Measurements from ENCODE around the gene GMCL2.

The GMCL2 gene

DNA sequence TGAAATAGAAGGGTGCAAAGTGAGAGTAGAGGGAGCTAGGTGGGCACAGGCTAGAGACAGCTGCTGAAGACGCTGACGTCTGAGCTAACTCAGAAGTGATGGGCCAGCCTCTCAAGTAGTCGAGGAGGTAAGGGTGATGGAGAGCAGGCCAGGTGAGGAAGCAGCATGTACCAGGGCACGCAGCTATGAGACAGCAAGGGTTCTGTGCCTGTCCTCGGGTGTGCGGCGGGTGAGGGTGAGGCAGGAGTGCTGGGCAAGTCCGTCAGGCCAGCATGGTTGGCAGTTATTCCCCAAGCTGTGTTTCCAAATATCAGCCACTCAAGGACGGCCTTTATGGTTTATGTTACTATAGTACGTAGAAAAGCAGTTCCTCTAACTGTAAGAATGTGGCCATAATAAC lies 50.2 kb downstream of the GMCL2 start:
- ATAC-seq = no peak

Data from activated CD4-positive, CD25-positive, alpha-beta regulatory T cell treated with anti-CD3 and anti-CD28 coated beads, Interleukin-2, amount 50 U/mL, for 24 hours (primary cell).